ENCODE data around the gene PIK3CA.
"Not testable (repeated sequence)": the region's sequence is repeated elsewhere in the genome, so short reads cannot be mapped to it uniquely, and the experiment has no call there.

PIK3CA gene

GRCh38 chr3:179265875-179266274 is 117.7 kb downstream of the PIK3CA start:
- no peak for DNase-seq

- no peak for DNase-seq
Observed at GRCh38 chr3:179266701-179267211, 118.6 kb downstream of the PIK3CA start.

- no peak for DNase-seq
Observed at GRCh38 chr3:179268400-179269051, 120.4 kb downstream of the PIK3CA start.

GRCh38 chr3:179269152-179269707 is 121.1 kb downstream of the PIK3CA start:
- DNase-seq: no peak

GRCh38 chr3:179272385-179272784 is 124.2 kb downstream of the PIK3CA start:
- no peak for DNase-seq

GRCh38 chr3:179274434-179274833 is 126.3 kb downstream of the PIK3CA start:
- not testable (repeated sequence) for DNase-seq

GRCh38 chr3:179276001-179276400 is 127.8 kb downstream of the PIK3CA start:
- DNase-seq: no peak

- DNase-seq: no peak
Observed at GRCh38 chr3:179276743-179277142, 128.6 kb downstream of the PIK3CA start.

GRCh38 chr3:179278151-179278550 is 130.0 kb downstream of the PIK3CA start:
- no peak for DNase-seq

- DNase-seq: no peak
Observed at GRCh38 chr3:179278932-179279693, 131.0 kb downstream of the PIK3CA start.

- DNase-seq: no peak
Observed at GRCh38 chr3:179279837-179280236, 131.7 kb downstream of the PIK3CA start.

- DNase-seq: no peak
Observed at GRCh38 chr3:179281825-179282224, 133.7 kb downstream of the PIK3CA start.

- no peak for DNase-seq
Observed at GRCh38 chr3:179286331-179286730, 138.2 kb downstream of the PIK3CA start.

- no peak for DNase-seq
Observed at GRCh38 chr3:179288845-179289244, 140.7 kb downstream of the PIK3CA start.

- no peak for DNase-seq
Observed at GRCh38 chr3:179289295-179289694, 141.1 kb downstream of the PIK3CA start.
